Suppressor macrophage (primary cell): Measurements from ENCODE around the gene PFAS.
"Not testable (repeated sequence)": the region's sequence is repeated elsewhere in the genome, so short reads cannot be mapped to it uniquely, and the experiment has no call there.

Experiments
- DNase-seq, 4 experiments: peaks; one replicate each; pipeline ENCODE4 v3.0.0-alpha.2; 2020 to 2022
- total RNA-seq, 17 experiments: gene quantifications; one replicate each; lab custom pipeline; 2026; ENCODE audit warnings: mixed read lengths in 6 of 17, inconsistent platforms in 3 of 17; lab: John Stamatoyannopoulos, UW

Gene PFAS, protein sequence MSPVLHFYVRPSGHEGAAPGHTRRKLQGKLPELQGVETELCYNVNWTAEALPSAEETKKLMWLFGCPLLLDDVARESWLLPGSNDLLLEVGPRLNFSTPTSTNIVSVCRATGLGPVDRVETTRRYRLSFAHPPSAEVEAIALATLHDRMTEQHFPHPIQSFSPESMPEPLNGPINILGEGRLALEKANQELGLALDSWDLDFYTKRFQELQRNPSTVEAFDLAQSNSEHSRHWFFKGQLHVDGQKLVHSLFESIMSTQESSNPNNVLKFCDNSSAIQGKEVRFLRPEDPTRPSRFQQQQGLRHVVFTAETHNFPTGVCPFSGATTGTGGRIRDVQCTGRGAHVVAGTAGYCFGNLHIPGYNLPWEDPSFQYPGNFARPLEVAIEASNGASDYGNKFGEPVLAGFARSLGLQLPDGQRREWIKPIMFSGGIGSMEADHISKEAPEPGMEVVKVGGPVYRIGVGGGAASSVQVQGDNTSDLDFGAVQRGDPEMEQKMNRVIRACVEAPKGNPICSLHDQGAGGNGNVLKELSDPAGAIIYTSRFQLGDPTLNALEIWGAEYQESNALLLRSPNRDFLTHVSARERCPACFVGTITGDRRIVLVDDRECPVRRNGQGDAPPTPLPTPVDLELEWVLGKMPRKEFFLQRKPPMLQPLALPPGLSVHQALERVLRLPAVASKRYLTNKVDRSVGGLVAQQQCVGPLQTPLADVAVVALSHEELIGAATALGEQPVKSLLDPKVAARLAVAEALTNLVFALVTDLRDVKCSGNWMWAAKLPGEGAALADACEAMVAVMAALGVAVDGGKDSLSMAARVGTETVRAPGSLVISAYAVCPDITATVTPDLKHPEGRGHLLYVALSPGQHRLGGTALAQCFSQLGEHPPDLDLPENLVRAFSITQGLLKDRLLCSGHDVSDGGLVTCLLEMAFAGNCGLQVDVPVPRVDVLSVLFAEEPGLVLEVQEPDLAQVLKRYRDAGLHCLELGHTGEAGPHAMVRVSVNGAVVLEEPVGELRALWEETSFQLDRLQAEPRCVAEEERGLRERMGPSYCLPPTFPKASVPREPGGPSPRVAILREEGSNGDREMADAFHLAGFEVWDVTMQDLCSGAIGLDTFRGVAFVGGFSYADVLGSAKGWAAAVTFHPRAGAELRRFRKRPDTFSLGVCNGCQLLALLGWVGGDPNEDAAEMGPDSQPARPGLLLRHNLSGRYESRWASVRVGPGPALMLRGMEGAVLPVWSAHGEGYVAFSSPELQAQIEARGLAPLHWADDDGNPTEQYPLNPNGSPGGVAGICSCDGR (N-terminal part only)
- 14.1 to 68.2 (median 27.9) reads per million in 17 experiments for total RNA-seq

DNA sequence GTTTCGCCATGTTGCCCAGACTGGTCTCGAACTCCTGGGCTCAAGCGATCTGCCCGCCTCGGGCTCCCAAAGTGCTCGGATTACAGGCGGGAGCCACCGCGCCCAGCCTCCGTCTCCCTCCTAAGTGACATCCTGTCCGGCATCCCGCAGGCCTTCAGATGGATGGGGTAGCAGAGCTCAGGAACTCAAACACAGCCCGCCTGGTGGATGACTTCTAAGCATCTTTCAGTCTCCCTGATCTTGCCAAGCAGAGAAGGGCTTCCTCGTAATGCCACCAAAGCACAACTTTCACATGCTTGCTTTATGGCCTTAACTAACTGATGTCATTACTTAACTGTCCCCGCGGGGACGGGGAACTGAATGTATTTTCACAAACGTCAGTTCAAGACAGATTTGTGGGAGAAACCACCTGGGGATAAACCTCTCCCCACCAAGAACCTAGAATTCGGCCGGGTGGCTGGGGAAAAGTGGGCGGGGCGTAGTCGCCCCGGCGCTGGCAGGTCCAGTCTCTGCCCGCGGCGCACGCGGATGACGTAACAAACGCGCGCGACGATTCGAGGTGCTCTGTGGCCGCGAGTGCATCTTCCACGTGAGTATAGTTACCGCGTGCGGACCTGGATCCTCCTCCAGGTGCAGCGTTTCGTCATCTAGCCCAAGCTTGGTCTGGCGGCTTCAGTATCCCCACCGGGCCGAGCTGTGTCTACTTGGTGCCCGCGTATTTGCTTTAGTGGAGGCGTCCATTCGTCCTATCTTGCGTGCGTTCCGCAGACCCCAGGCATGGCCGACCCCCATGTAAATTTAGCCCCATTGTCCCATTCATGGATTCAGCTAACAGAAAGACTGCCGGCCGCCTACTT, at the start of gene PFAS:
TSS of gene PFAS (plus strand) at position 539 of the 857 bp plus-strand sequence. CDS start 4,649 bp downstream, outside the sequence.
- DNase-seq: peak; percentile 95 to 99 (median 98)

DNA sequence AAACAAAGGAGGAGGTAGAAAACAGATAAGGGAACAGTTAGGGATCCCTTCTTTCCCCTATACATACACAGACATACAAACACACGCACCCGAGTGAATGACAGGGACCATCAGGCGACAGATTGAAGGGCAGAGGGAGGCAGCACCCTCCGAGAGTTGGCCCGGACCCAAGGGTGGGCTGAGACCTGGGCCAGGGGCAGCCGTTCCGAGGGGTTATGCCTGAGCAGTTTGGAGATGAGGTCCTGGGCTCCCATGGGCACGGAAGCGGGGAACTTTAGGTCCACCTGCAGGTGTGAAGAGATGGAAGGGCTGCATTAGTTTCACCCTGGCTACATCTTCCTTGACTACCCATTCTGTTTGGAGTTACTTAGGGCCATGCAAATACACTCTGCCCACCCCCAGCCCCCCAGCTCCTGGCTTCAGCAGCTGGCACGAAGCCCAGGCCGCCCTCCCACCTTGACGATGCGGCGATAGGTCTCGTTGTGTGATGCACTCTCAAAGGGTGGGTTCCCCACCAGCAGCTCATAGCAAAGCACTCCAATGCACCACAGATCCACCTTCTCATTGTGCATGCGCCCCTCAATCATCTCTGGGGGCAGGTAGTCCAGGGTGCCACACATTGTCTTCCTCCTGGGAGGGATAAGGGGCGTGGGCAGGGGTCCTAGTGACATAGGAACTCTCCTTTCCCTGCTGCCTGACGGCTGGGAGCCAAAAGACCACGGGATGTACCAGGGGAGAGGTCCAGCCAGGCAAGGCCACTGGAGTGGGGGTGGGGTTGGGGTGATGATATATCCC, 44.1 kb upstream of the PFAS start:
- no peak for DNase-seq

DNA sequence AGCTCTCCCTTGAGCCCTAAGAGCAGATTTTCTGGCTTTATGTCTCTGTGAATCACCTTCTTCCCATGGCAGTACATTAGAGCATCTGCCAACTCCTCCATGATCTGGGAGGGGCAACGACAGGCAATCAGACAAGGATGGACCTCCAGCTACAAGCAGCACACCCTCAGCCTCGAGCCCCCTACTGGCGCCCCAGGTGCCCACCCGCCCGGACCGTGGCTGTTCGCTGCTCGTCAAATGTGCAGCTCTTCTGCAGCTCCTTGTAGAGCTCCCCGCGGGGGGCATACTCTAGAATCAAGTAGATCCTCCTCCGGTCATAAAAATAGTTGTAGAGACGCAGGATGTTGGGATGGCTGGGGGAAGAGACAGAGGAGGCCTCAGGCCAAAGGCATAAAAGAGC, 42.6 kb upstream of the PFAS start:
- no peak for DNase-seq

DNA sequence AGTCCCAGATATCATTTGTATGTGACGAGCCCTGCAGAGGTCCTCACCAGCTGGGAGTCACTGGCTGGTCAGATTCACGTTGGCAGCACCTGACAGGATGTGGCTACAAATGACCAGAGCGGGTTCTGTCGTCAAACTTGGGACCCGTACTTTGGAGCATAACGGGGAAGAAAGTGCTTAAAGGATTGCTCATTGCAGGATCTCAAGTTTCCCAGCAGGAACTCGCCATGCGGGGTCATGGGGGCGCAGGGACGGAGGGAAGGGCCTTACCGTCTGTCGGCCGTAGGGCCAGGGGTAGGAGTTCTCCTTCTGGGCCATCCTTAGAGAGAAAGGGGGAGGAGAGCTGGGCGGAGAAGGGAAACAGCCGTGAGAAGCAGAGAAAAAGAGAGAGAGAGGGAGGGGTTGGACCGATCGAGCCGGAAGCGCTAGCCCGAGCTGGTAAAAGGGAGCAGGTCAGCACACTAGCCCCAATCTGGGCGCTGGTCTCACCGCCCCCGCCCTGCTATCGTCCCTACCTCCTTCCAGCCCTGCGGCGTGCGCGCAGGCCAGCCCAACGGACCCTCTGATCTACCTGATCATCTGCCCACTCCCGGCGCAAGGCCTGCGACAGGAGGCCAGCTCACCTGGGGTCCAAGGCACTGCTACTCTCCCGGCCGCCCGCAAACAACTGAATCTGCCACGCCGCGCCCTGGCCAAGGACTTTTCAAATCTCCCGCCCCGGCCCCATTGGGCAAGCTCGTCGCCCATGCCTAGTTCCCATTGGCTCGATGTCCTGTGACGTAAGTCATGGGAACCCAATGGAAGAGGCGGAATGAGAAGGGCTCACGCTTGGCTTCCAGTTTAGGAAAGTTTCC, 39.0 kb upstream of the PFAS start, which contains the start of gene AURKB:
TSS of gene AURKB (minus strand) at position 669 of the 854 bp plus-strand sequence. CDS start at position 318, 351 bp downstream.
- peak; percentile 96 to 98 (median 97) for DNase-seq

DNA sequence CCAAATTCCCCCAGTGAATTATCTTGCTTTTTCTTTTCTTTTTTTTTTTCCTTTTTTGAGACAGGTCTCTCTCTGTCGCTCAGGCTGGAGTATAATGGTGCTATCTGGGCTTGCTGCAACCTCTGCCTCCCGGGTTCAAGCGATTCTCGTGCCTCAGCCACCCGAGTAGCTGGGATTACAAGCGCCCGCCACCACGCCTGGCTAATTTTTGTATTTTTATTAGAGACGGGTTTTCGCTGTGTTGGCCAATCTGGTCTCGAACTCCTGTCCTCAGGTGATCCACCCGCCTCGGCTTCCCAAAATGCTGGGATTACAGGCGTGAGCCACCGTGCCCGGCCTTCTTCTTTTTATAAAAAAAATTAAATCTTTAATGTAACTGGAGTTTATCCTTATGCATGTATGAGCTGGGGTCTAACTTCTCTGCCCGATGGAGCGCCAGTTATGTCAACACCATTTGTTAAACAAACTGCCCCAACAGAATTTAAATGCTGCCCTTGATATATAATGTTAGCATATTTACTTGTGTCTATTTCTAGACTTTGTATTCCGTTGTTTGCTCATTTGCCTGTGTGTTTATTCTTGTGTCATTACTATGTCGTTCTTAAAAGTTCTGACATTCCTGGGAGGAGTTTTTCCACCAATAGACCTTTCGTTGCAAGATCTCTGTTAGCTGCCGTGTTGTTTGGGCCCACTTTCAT, 38.2 kb upstream of the PFAS start:
- peak in 1 of 4 experiments; percentile 21 for DNase-seq

DNA sequence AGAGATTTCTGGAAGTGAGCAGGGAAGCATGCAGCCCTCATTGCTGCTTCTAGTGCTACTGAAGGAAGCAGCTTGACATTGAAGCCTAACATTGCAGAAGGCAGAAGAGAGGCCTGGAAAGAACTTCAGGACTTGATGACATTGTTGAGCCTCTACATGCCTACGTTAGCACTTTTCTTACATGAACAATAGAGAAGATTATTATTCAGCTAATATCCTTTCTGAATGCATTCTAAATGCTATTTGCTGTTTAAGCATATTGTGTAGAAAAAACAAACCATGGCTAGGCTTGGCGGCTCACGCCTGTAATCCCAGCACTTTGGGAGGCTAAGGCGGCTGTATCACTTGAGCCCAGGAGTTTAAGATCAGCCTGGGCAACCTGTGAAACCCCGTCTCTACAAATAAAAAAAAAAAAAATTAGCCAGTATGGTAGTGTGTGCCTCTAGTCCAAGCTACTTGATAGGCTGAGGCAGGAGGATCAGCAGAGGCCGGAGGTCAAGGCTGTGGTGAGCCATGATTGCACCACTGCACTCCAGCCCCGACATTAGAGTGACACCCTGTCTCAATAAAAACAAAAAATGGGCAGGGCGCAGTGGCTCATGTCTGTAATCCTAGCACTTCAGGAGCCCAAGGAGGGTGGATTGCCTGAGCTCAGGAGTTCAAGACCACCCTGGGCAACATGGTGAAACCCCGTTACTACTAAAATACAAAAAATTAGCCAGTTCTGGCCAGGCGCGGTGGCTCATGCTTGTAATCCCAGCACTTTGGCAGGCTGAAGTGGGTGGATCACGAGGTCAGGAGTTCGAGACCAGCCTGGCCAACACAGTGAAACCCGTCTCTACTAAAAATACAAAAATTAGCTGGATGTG, 36.5 kb upstream of the PFAS start:
- peak in 1 of 4 experiments; percentile 17 for DNase-seq

DNA sequence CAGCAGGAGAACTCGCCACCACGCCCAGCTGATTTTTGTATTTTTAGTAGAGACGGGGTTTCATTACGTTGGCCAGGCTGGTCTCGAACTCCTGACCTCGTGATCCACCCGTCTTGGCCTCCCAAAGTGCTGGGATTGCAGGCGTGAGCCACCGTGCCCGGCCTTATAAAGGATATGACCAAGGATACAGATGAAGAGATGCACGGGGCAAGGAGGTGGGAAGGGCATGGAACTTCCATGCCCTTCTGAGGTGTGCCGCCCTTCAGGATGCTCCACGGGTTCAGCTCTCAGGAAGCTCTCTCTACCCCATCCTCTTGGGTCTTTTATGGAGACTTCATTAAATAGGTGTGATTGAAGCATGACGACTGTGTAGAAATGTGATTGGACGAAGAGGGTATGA, 35.1 kb upstream of the PFAS start:
- not testable (repeated sequence) for DNase-seq

DNA sequence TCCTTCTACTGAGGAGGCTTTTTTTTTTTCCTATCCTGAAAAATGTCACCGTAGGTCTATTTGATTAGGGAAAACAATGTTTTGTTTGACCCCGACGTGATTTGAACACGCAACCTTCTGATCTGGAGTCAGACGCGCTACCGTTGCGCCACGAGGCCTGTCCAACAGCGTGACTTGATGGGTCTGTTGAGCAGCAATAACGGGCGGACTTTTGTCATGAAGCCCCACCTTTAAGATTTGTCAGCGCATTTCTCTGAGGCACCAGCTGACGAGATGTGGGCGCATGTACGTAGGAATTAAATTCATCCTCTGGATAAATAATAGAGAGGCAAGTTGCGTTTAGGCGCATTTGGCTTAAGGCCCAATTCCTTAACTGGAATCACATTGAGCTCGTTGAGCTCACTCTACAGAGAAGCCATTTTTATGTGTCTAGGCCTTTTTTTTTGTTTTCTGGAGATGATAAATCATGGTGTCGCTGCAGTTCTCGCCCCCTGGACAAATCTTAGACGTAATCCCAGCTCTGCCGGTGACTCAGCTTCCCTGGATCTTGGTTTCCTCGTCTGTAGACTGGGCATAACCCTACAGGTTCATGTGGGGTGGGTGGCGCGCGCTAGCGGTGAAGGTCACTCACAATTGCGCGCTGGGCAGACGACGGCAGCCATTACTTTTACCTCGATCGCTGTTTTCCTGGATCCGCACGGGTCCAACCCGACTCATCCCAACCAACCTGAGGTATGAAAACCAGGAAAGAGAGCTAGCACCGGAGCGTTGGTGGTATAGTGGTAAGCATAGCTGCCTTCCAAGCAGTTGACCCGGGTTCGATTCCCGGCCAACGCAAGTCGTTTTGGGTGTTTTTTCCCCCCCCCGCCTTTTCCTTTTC, 28.1 kb upstream of the PFAS start:
- peak; percentile 89 to 96 (median 92) for DNase-seq

DNA sequence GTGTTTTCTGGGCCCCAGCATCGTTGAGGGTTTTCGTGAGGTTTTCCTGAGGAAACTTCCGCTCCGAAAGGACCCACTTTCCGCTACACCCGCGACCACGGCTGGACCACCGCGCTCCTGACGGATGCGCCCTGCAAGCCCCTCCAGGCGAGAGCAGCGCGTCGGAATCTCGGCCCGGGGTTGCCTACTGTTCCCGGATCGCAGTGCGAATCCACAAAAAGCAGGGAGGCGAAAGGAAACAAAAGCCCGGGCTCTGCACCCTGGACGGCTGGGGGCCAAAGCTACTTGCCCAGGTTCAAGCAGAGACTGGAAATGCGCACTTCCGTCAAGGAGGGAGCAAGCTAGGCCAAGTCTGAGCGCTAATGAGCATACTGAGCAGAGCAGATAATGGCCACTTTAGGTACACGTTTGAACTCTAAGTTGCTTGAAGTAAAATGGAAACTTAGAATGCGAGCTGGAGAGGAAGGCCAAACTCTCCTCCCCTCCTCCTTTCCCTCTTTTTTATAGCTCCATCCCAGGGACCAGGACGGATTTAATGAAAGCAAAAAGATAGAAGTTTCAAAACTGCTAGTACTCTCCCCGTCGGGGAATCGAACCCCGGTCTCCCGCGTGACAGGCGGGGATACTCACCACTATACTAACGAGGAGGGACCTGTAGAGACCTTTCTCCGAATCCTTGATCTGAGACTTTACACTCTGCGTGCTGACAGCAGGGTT, 27.3 kb upstream of the PFAS start:
- peak; percentile 85 to 91 (median 90) for DNase-seq

DNA sequence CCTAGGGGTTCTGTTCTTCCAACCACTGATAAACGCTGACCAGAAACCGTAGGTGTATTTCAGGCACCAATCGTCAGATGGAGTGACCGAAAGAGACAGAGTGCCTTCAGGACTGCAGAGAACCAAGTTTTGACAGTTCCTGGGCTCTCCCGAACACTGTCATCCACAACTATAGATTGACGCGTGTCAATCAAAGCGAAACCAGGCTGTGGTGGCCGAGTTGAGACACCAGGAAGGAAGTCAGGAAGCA, 26.8 kb upstream of the PFAS start:
- peak in 1 of 4 experiments; percentile 87 for DNase-seq

DNA sequence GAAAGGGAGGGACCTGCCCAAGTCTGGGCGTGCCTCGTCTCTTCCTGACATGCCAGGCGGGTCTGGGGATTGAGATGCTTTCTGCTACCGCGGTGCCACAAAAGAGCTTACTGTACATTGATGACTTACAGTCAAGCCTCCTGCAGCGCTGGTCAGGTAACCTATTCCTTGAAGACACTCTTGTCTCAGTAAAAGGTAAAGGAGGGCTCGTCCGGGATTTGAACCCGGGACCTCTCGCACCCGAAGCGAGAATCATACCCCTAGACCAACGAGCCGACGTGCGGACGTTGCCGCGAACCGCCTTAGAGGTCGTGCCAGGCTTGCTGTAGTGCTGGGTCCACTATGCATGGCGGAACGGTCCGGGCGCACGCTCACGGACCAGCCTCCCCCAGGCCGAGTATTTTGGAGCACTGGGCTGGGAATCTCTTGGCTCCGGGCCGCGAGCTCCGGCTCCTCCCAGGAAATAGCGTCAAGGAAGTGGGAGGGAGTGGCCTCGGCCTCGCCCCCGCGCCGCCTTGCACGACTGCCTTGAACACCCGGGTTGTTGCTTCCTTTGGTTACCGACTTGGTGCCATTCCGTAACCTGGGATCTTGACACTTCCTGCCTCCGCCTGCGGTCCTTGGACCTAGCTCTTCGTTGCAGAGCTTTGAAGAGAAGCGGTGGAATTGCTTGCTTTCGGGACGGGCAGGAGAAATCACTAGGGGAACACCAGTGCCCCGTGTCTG, 26.3 kb upstream of the PFAS start:
- DNase-seq: peak; percentile 96 to 98 (median 98)

DNA sequence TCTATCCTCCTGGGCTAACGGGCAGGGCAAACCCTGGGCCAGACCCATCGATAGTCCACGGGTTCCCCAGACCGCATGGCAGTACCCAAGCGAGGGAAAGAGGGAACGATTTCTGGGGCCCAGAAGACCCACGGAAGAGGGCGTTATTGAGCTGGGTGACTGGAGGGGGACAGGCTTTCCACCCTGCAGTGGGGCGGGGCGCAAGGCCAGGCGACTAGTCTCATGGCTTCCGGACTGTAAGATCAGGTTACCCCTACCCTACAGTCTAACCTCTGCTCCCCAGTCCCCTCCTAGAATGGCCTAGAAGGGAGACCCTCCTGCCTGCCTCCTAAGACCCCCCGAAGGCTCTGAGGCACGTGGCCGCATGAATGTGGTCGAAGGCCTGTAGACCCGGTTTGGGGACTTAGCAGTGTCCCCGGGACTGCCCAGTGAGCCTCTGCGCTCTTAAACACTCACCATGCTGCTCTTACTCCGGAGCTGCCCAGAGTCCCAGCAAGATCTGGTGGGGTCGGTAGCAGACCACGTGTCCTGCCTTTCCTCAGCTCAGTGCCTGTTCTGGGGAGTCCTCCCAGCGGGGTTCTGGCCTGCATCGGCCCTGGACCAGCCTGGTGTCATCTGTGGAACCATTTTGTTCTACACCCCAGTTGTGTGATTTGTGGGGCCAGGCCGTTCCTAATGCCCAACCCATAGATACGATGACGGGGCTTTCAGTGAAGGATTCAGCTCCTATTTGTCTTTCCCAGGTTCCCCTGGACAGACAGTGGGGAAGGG, 25.5 kb upstream of the PFAS start:
- peak; percentile 59 to 81 (median 70) for DNase-seq

DNA sequence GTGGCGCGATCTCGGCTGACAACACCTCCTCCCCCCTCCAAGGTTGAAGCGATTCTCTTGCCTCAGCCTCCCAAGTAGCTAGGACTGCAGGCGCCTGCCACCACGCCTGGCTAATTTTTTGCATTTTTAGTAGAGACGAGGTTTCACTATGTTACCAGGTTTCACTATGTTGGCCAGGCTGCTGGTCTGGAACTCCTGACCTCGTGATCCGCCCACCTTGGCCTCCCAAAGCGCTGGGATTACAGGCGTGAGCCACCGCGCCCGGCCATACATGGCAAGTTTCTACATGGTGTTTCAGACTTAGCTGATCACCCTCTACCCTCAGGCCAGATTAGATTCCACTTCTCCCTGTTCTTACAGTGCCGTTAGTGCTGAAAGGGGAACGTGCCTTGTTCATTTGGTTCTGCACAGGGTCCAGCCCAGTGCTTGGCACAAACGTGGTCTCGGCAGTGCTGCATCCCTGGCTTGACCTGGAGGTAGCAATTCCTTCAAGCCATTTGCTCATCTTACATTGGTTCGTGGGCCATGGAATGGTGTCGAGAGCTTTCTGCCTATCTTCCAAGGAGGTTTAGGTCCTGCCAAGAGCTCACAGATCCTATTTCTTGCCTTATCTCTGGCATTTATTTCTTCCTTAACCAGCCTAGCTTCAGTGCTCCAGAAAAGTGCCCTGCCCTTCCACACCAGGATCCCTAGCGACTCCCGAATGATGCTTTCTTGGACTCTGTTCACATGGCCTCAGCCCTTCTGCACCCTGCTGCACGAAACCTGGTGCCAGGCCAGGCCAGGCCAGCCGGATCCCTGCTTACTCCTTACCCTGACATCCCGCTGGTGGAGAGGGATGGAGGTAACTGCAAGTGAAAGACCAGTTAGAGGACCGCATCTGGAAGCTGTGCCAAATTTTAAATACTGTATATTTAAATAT, 23.9 kb upstream of the PFAS start:
- no peak for DNase-seq
